Hepatocyte (in vitro differentiated cells): ENCODE measurements around the gene ACOX2.

Experiments used
- CTCF ChIP-seq: fragments of 200-600 bp; sonication (generic); IDR thresholded peaks from 2 replicates; pipeline ENCODE4 v1.5.1; 2016; ENCODE audit warnings: antibody characterized with exemption, mild to moderate bottlenecking; ENCODE audit not compliant: poor library complexity
- EZH2 ChIP-seq: fragments of 200-600 bp; sonication (generic); IDR thresholded peaks from 2 replicates; pipeline ENCODE4 v1.6.1; 2016; ENCODE audit warnings: antibody characterized with exemption, mild to moderate bottlenecking, borderline replicate concordance

- TF ChIP-seq CTCF = no peak
- TF ChIP-seq EZH2 = no peak
These were observed 2.1 kb downstream of the ACOX2 start for GRCh38 chr3:58534592-58535494.
